Stimulated activated CD8-positive, alpha-beta memory T cell treated with anti-CD3 and anti-CD28 coated beads, Interleukin-2, amount 100 ng/mL, for 1 hour (primary cell): Measurements from ENCODE around the gene PRR9.
A peak's percentile ranks its signal among the peaks of the same experiment; 100 is the strongest.
"Not testable (repeated sequence)": the region's sequence is repeated elsewhere in the genome, so short reads cannot be mapped to it uniquely, and the experiment has no call there.

Source experiments
- DNase-seq, 2 donors: peaks; one replicate each; pipeline ENCODE4 v3.0.0-alpha.2; 2020; ENCODE audit warnings: low read depth in 2 of 2

PRR9 gene, protein sequence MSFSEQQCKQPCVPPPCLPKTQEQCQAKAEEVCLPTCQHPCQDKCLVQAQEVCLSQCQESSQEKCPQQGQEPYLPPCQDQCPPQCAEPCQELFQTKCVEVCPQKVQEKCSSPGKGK

DNA sequence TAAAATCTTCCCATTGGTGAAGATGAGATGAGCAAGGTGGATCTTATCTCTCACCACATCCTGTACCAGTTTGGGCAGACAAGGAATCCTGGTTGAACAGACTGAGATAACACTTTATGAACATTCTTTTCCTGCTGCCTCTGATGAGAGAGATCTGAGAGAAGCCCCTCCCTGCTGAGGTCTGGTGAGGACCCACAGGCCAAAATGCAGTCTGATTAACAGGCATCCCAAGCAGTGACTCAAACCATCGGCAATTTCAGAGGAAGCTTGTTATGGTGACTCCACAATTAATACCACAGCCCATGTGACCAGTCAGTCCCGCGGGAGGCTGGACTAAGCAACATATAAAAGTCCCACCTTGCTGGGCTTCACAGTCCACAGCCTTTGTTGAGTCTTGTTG, at the start of gene PRR9:
PRR9 (plus strand) TSS at position 373 of the 400 bp plus-strand sequence. CDS start 561 bp downstream, outside the sequence.
- DNase-seq: no peak

DNA sequence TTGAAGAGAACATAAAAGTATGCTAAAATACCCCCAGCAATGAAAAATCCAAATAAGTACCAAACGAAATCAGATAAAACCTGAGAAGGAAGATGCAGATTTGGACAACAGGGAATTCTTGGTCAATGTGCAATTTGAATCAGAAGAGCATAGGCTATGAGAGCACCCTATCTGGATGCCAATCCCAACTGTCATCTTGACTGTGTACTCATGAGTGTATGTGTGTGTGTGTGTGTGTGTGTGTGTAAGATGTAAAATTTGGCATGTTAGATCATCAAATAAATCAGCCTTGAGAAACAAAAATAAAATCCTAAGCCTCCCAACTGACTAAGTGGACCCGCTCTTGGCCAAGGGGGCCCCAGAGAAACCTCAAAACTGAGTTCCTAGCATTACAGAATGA, 48.7 kb upstream of the PRR9 start:
- DNase-seq: no peak

DNA sequence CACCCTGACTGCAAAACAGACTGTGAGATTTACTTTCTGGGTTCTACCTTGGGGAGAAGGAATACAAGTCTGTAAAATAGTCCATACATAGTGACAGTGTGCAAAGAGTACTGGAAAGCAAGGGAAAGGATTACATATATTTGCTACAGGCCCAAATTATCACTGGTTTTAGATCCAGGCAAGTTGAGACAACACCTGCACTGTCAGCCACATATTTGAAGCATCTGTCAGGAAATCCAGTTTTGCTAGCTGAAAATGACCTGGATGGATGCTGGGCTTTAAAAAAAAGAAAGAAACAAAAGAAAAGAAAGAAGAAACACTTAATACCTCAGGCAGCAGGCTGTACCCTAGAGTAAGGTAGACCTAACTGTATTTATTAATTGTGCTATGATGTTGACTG, 42.8 kb upstream of the PRR9 start:
- no peak for DNase-seq

DNA sequence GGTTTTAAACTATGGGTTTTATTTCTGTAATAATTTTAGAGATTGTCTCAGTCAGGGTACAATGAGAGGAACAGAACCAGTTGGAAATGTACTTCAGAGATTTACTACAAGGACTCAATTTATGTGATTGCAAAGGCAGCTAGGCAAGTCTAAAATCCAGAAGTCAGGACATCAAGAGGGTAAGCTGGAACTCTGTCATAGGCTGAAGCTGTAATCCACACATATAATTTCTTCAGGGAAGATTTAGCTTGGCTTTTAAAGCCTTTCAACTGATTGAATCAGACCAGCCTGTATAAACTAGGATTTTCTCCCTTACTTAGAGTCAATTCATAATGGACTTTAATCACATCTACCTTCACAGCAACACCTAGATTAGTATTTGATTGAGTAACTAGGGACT, 38.5 kb upstream of the PRR9 start:
- no peak for DNase-seq

DNA sequence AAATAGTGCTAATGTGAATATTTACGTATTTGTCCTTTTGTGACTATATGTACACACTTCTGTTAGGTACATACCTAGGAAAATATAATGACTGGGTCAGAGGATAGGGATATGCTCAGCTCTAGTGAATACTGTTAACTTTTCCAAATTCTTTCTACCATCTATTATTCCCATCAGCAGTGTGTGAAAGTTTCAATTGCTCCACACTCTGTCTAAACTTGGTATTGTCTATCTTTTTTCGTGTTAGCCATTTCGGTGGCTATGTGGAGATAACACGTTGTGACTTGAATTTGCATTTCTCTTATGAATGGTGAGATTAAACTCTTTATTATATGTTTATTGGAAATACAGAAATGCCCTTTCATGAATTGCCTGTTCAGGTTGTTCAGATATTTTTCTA, 36.8 kb upstream of the PRR9 start:
- no peak for DNase-seq

DNA sequence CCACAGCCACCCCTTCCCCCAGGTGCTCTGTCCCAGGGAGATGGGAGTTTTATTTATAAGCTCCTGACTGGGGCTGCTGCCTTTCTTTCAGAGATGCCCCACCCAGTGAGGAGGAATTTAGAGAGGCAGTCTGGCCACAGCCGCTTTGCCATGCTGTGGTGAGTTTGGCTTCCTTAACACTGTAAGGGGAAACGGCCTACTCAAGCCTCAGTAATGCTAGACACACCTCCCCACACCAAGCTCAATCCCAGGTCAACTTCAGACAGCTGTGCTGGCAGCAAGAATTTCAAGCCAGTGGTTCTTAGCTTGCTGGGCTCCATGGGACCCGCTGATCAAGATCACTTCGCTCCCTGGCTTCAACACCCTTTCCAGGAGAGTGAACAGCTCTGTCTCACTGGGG, 29.1 kb upstream of the PRR9 start:
- DNase-seq: not testable (repeated sequence)

DNA sequence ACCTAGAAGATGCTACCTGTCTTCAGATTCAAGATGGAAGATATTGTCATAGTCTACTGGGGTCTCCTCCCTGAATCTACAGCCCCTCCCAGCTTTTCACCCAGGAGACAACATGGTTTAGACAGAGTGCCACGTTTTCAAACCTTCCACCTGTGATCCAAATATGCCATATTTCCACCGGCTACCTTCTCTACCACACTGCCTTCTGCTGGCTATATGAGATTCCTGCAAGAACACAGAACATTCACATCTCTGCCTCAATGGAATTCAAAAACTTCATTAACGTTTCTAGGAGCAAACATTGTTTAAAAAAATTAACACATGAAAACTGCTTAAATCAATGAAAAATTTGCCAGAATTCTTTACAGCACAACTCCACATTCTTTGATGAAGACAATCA, 27.0 kb upstream of the PRR9 start:
- DNase-seq: no peak

DNA sequence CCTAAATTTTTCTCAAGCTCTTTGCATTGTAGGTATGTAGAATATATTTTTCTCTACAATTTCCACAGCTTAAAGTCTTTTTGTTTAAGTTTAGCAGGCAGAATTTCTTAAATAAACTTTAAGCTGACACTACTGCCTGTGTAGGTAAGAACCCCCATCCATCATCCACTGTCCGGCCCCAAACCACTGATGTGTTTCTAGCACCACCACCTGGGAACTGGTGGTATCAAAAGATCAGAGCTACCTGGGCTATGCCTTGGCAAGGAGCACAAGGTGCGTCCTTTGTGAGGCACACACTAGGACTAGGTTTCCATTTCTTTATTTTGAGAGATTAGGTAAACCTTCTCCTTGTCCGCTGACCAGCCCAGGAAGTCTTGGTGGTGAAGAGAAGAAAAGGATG, 24.7 kb upstream of the PRR9 start:
- DNase-seq: no peak

DNA sequence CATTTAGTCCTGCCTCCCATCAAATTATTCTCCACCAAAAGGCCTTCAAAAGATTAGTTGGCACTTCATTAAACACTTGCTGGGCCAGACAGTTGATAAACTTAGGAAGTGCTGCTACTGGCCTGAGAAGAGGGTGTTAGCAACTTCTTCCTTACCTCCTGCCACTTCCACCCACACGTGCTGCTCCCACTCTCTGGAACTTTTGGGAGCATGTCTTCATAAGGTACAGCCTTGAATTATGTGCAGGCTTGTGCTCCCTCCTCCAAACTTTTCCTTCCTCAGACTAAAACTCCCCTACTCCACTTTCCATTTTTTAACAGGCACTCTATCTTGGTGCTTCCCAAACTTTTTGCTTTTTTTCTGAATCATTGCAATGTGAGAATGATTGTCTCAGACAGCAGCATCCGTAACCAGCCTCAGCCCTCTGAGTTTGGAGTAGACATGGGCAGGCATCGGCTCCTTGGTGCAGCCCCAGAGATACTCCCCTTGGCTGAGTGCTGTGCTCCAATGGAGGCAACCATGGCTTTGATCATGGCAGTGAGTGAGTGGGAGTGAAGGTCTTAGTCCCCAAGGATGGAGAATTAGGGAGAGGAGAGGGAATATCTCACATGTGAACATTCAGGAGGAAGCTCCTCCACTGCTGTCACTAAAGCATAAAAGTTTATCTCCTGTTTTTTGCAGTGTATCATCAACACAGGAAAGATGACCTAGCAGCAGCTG, 22.9 kb upstream of the PRR9 start:
- DNase-seq: no peak

DNA sequence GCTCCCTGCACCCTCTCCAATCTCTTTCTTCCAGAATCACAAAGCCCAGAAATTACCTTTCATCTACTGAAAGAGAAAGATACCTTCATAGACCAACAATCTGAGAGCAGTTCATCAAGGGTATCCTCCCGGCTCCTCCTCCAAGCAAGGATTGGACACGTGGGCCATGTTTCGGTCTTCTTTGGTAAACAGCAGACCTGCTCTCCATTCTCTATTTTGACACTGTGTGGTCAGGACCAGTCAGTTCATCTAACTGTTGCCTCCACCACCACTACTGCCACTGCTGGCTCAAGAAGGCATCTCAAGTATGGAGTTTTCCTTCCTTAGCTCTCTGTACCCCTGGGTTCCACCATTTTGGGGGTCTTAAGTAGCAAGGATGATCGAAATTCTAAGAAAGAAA, 22.2 kb upstream of the PRR9 start:
- DNase-seq: no peak

DNA sequence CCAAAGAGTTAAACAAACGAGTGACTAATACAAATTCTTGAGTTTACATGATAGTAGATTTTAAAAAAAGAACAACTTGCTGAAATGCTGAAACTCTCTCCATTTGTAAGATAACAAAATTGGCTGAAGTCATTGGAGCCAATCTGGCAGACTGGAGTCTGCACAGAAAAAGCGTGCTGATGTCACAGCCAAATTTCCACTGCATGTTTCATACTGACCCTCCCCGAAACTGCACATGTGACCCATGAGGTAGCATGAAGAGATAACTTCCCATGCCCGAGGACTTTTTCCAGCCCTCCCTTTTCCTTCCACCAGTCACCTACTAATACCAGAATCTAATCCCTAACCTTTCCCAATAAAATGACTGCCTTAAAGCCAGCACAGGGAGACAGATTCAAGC, 15.4 kb upstream of the PRR9 start:
- no peak for DNase-seq

DNA sequence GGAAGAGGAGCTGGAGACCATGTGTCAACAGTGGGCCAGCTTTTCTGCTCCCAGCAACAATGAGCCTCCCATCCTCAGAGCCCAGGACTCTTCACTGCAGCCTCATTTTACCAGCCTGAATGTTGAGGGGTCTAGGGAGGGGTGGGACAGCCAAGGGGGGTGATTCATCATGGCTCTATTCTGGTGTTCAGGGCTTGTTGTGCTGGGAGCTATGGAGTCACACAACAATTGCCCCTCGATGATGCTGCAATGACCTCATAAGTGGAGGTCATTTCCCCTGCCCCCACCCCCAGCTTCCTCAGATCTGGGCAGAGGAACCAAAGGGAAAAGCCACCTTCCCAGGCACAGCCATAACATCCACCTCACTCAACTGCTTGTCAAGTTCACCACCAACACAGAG, 14.3 kb upstream of the PRR9 start, which contains the start of gene LELP1:
LELP1 (plus strand) TSS at position 301 of the 400 bp plus-strand sequence. CDS start 1,278 bp downstream, outside the sequence.
- DNase-seq: no peak

DNA sequence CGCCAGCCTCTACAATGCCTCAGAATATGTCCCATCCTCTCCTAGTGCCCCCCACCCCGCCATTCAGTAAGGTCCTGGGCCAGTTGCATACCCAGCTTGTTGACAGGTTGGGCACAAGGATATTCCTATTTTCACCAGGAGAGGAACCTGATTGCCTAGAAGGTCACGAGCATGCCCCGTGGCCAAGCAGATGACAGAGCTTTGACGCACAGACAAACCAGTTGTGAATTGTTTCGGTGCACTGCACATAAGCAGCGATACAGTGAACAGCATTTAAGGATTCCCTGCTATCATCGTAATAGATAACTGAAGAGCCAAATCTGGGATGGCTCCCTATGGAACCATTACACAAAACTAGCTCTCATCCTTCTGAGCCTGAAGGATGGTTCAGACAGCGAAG, 10.8 kb upstream of the PRR9 start:
- no peak for DNase-seq

DNA sequence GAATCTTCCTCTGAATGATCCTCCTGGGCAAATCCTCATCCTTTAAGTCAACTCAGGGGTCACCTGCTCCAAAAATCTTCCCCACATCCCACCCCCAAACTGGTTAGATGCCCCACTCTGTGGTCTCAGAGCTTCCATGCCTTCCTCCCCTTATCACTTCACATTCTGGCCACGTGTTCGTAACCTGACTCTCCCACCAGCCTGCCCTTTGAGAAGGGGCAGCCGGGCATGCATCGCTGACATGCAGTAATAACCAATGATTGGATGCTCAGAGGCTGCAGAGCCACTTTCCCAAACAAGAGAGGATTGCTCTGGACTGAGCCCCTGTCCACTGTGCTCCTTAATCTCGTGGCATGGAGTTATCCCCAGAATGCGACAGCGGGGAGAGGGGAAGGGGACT, 7.2 kb upstream of the PRR9 start:
- no peak for DNase-seq

DNA sequence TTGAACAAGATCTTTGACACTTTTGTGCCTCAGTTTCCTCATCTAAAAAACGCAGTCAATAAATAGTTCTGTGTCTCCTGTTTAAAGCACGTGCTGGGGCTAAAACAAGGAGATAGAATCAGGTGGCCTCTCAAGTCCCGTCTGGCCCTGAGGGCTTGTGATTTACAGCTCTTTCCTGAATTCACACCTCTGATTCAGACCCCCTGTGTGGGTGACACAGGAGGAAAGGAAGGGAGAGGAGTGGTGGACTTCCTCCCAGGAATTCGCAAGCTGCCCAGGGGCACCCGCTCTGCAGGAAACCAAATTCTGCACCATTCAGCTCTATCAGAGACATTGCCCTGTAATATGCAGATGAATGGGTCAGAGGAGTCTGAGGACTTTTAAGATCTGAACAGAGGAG, 5.2 kb upstream of the PRR9 start:
- no peak for DNase-seq

DNA sequence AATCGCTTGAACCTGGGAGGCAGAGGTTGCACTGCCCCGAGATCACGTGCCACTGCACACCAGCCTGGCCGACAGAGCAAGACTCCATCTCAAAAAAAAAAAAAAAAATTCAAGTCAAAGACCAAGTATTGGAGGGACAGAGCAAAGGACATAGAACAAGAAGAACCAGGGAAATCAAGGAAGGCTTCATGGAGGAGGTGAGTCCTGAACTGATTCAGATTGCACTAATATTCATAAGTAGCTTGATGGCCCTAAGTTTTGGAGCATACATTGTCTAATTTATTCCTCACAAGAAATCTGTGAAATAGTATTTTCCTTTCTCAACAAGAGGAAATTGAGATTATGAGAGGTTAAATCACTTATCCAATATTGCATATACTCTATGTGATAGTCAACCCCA, 3.9 kb upstream of the PRR9 start:
- no peak for DNase-seq

DNA sequence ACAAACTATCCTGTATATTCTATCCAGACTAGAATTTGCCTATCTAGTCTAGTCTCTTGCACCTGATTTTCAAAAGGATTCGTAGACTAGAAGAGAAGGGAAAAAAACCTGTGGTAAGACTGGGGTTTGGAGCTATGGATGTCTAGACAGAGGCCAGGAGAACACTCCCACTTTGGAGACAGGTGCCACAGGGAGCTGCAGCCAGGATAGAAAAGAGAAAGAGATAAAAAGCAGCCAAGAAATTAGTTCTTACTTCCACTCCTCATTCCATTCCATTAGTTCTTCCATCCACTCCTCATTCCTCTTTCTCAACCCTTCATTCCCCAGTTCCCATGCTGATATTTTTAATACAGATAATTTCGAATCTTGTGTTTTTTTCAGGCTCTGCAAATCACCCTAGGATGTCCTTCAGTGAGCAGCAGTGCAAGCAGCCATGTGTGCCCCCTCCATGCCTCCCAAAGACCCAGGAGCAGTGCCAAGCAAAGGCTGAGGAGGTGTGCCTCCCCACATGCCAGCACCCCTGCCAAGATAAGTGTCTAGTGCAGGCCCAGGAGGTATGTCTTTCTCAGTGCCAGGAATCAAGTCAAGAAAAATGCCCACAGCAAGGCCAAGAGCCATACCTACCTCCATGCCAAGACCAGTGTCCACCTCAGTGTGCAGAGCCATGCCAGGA, 496 bp downstream of the PRR9 start:
- DNase-seq: no peak

DNA sequence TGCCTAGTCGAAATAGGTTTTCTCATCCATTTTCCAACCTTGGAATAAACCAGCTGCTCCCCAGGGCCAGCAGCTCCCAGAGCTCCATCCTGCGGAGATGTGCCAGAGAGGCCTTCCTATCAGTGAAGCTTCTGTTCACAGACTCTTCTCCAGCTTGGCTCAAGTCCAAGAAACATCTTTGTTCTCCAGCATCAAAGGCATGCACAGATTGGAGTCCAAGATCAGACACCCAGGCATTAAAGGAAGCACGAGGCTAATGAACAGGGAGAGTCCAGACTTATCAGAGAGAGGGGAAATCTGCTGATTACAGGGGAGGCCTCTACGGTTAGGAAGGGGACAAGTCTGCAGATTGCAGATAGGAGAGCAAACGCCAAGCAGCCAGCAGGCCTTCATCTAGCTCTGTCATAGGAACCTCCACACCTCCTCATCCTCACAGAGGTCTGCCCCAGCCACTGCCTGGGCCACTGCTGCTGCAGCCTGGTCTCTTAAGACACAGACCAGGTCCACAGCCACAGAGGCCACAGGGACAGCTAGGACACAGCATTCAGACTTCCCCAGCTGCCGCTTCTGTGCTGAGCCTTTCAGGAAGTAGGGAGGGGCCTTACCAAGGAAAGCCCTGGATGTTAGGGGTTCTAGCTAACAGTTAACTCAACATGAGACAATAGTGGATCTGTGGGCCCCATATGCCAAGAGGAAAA, 3.4 kb downstream of the PRR9 start:
- DNase-seq: no peak

DNA sequence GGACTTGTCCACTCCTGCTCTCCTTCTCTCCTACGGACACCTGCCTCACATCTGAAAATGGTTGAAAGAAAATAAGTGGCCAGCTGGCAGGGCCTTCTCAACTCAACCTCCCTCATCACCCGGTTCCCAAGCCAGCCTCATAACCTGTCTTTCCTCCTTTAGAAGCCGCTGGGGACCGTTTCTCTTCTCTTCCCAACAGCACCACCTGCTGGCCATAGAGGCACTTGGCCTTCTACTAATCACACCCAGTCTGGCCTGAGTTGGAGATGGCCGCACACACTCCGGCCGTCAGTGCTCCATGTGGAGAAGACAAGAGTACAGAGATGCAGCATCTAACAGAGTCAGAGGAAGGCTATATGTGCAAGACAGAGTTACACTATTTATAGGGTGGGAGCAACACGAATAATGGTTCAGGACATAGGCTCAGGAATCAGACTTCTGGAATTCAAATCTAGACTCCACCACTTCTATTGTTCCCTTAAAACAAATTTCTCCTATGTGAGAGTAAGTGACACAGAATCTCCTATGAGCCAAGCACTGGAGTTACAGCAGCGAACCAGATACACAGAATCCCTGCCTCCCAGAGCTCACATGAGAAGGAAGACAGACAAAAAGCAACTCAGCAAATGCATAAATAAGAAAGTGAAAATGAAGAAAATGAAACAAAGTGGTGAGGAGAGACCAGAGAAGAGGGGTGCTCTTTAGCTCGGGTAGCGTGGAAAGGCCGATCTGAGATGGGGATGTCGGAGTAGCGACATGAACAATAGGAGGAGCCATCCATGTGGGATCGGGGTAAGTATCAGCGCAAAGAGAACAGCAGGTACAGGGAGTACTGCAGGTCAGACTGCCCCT, 5.9 kb downstream of the PRR9 start:
- DNase-seq: peak in 1 of 2 donors; percentile 12

DNA sequence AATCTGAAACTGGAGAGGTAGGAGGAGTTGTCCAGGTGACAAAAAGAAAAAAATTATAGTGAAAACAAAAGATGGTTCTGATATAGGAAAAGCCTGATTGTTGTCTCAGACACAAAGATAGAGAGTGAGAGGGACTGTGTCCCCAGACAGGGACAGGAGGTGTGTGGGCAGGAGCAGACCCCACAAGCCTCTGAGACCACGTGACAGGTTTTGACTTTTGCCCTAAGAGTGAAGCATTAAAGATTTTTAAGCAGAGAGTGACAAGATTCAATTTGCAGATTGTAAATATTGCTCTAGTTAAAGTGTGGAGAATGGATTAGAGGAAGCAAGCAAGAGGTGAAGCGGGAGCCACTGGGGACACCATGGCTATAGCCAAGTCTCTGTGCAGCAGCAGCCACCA, 10.4 kb downstream of the PRR9 start:
- no peak for DNase-seq

DNA sequence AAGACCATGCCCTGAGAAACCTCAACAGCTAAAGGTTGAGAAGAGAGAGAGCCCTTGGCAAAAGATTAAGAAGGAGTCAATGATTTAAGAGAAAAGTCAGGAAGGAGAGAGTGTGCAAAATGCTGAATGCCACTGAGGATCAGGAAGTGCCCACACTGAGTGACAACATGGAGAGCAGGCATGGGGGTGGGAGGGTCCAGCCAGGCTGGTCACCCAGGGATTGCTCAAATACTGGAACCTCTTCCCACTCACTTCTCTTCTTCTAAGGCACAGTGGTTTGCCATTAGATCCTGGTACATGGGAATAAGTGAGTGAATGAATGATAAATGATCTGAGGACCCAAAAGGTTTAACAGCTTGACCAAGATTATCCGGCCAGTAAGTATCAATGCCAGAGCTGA, 11.1 kb downstream of the PRR9 start:
- DNase-seq: no peak
